KMS-11 (cell line): Measurements from ENCODE around the gene PRR23E.

Experiments
- H2AFZ ChIP-seq: fragments of 200-600 bp; sonication (generic); 2 replicates; pipeline ENCODE4 v1.6.1; 2016; ENCODE audit warnings: antibody characterized with exemption, mixed run types, low read depth
- H3K27ac ChIP-seq: fragments of 200-600 bp; sonication (generic); 2 replicates; pipeline ENCODE4 v1.6.1; 2016; ENCODE audit warnings: mild to moderate bottlenecking, mixed run types
- H3K27me3 ChIP-seq: fragments of 200-600 bp; sonication (generic); 2 replicates; pipeline ENCODE4 v1.6.1; 2017; ENCODE audit warnings: mild to moderate bottlenecking, low read depth, mixed run types, moderate library complexity; ENCODE audit not compliant: insufficient read depth
- H3K36me3 ChIP-seq: fragments of 200-600 bp; sonication (generic); 2 replicates; pipeline ENCODE4 v1.6.1; 2017; ENCODE audit warnings: mild to moderate bottlenecking, mixed run types; ENCODE audit not compliant: insufficient read depth
- H3K4me1 ChIP-seq: fragments of 200-600 bp; sonication (generic); 2 replicates; pipeline ENCODE4 v1.6.1; 2016; ENCODE audit warnings: mild to moderate bottlenecking, low read depth, mixed run types; ENCODE audit not compliant: poor library complexity, severe bottlenecking
- H3K4me2 ChIP-seq: fragments of 200-600 bp; sonication (generic); 2 replicates; pipeline ENCODE4 v1.7.0; 2016; ENCODE audit warnings: mild to moderate bottlenecking, mixed run types
- H3K4me3 ChIP-seq: fragments of 200-600 bp; sonication (generic); IDR thresholded peaks from 2 replicates; pipeline ENCODE4 v1.6.1; 2017; ENCODE audit warnings: low read depth, low read length, mixed read lengths; ENCODE audit not compliant: insufficient read depth
- H3K79me2 ChIP-seq: fragments of 200-600 bp; sonication (generic); 2 replicates; pipeline ENCODE4 v1.6.1; 2016; ENCODE audit warnings: low read depth, mixed run types; ENCODE audit not compliant: insufficient read depth
- H3K9ac ChIP-seq: fragments of 200-600 bp; sonication (generic); 2 replicates; pipeline ENCODE4 v1.6.1; 2016; ENCODE audit warnings: mild to moderate bottlenecking, mixed run types
- H4K20me1 ChIP-seq: fragments of 200-600 bp; sonication (generic); 2 replicates; pipeline ENCODE4 v1.6.1; 2016; ENCODE audit warnings: mild to moderate bottlenecking, mixed run types; ENCODE audit not compliant: insufficient read depth
- TF ChIP-seq, protein P1 (sequence below): fragments of 200-600 bp; sonication (generic); conservative IDR thresholded peaks from 2 replicates; pipeline ENCODE4 v1.6.1; 2017; ENCODE audit warnings: low read depth, mild to moderate bottlenecking, antibody characterized with exemption, low read length, moderate library complexity, mixed read lengths

PRR23E gene

GRCh38 chr3:127192576-127193232, at the start of gene PRR23E:
PRR23E (plus strand) TSS chr3:127193131; CDS start chr3:127196686, 3,555 bp downstream.
- Histone ChIP-seq H3K4me2 (no peak within 1 kb of the TSS), H3K4me3 (no peak within 1 kb of the TSS), H4K20me1 (no peaks in the 10 kb centered on the region), H3K27ac (no peak within 1 kb of the TSS), H2AFZ (no peak within 1 kb of the TSS), H3K79me2 (no peaks in the 10 kb centered on the region), H3K9ac (no peak within 1 kb of the TSS), H3K27me3 (no peaks in the 10 kb centered on the region), H3K36me3 (no peaks in the 10 kb centered on the region), H3K4me1 (no peaks in the 10 kb centered on the region)
- TF ChIP-seq, protein P1, sequence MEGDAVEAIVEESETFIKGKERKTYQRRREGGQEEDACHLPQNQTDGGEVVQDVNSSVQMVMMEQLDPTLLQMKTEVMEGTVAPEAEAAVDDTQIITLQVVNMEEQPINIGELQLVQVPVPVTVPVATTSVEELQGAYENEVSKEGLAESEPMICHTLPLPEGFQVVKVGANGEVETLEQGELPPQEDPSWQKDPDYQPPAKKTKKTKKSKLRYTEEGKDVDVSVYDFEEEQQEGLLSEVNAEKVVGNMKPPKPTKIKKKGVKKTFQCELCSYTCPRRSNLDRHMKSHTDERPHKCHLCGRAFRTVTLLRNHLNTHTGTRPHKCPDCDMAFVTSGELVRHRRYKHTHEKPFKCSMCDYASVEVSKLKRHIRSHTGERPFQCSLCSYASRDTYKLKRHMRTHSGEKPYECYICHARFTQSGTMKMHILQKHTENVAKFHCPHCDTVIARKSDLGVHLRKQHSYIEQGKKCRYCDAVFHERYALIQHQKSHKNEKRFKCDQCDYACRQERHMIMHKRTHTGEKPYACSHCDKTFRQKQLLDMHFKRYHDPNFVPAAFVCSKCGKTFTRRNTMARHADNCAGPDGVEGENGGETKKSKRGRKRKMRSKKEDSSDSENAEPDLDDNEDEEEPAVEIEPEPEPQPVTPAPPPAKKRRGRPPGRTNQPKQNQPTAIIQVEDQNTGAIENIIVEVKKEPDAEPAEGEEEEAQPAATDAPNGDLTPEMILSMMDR = no peak

- Histone ChIP-seq H3K4me1 (no peaks in the 10 kb centered on the region), H4K20me1 (no peaks in the 10 kb centered on the region), H3K36me3 (no peaks in the 10 kb centered on the region), H3K79me2 (no peaks in the 10 kb centered on the region), H3K27ac (no peak overlapping the region), H3K4me3 (no peak overlapping the region), H2AFZ (no peak overlapping the region), H3K4me2 (no peak overlapping the region), H3K27me3 (no peaks in the 10 kb centered on the region), H3K9ac (no peak overlapping the region)
- TF ChIP-seq, protein P1 = no peak
Observed at GRCh38 chr3:127143172-127143571, 49.8 kb upstream of the PRR23E start.

DNA sequence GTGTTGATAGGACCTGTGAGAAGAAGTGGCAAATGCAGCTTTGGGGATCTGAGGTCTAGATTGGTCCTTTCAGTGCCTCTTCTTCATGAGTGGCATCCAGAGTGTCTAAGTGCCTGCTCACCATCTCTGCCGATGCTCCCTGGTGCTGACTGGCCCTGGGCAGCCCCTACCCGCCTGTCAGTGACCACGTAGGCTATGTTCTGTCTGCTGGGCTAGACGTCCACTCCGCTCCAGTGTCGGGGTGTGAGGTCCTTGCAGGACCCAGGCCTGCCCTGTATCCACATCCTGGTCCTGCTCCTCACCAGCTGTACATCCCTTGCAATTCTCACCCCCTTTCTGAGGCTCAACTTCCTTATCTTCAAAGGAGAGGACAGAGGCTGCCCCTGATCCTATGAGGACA, 48.3 kb upstream of the PRR23E start:
- Histone ChIP-seq H3K9ac (no peak overlapping the region), H2AFZ (no peak overlapping the region), H3K4me1 (no peaks in the 10 kb centered on the region), H4K20me1 (no peaks in the 10 kb centered on the region), H3K27ac (no peak overlapping the region), H3K27me3 (no peaks in the 10 kb centered on the region), H3K4me2 (no peak overlapping the region), H3K36me3 (no peaks in the 10 kb centered on the region), H3K79me2 (no peaks in the 10 kb centered on the region), H3K4me3 (no peak overlapping the region)
- TF ChIP-seq, protein P1 = no peak

- no peak overlapping the region for H3K27ac ChIP-seq
- H3K36me3 ChIP-seq = no peaks in the 10 kb centered on the region
- TF ChIP-seq, protein P1 = no peak
- H3K79me2 ChIP-seq = no peaks in the 10 kb centered on the region
- H2AFZ ChIP-seq = no peak overlapping the region
- no peak overlapping the region for H3K4me3 ChIP-seq
- no peak overlapping the region for H3K9ac ChIP-seq
- no peak overlapping the region for H3K4me2 ChIP-seq
- no peaks in the 10 kb centered on the region for H3K27me3 ChIP-seq
- no peaks in the 10 kb centered on the region for H3K4me1 ChIP-seq
- H4K20me1 ChIP-seq = no peaks in the 10 kb centered on the region
Observed at GRCh38 chr3:127145266-127145665, 47.7 kb upstream of the PRR23E start.
